ENCODE measurements around the gene ITGA5. TPM values are rescaled to one million over a fixed set of nuclear protein-coding genes. Genes with fewer than 3 reads are reported as not detected.

Gene ITGA5
- total RNA-seq, 1 donor = 239 TPM

GRCh38 chr12:54349036-54349435, 70.0 kb downstream of the ITGA5 start:
- DNase-seq (ENCODE audit: low read depth) = no peak
- no peak overlapping the region for H3K4me3 ChIP-seq (ENCODE audit: low read depth, low read length)
- TF ChIP-seq, protein P1, sequence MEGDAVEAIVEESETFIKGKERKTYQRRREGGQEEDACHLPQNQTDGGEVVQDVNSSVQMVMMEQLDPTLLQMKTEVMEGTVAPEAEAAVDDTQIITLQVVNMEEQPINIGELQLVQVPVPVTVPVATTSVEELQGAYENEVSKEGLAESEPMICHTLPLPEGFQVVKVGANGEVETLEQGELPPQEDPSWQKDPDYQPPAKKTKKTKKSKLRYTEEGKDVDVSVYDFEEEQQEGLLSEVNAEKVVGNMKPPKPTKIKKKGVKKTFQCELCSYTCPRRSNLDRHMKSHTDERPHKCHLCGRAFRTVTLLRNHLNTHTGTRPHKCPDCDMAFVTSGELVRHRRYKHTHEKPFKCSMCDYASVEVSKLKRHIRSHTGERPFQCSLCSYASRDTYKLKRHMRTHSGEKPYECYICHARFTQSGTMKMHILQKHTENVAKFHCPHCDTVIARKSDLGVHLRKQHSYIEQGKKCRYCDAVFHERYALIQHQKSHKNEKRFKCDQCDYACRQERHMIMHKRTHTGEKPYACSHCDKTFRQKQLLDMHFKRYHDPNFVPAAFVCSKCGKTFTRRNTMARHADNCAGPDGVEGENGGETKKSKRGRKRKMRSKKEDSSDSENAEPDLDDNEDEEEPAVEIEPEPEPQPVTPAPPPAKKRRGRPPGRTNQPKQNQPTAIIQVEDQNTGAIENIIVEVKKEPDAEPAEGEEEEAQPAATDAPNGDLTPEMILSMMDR (IDR thresholded peaks at IDR 0.05; ENCODE audit: insufficient read depth, low read length) = no peak

Other genes with a start within 250 kb of the ITGA5 start
- 18.3 and 27.5 TPM in 2 replicates for gene SMUG1, start 230.3 kb downstream of the ITGA5 start, total RNA-seq (ENCODE audit: low replicate concordance)
- 38.3 and 114 TPM in 2 replicates for gene CBX5, start 139.1 kb downstream of the ITGA5 start, total RNA-seq (ENCODE audit: low replicate concordance)
- 435 and 902 TPM in 2 replicates for gene HNRNPA1, start 138.5 kb downstream of the ITGA5 start, total RNA-seq (ENCODE audit: low replicate concordance)
- 1.2 TPM in 1 of 2 replicates, not detected in the other for gene NFE2, start 118.3 kb downstream of the ITGA5 start, total RNA-seq (ENCODE audit: low replicate concordance)
- 59.7 and 139 TPM in 2 replicates for gene COPZ1, start 94.1 kb downstream of the ITGA5 start, total RNA-seq (ENCODE audit: low replicate concordance)
- not detected in 2 replicates for gene GPR84, start 54.8 kb downstream of the ITGA5 start, total RNA-seq (ENCODE audit: low replicate concordance)
- gene ZNF385A, start 34.5 kb downstream of the ITGA5 start, total RNA-seq (ENCODE audit: low replicate concordance) = 0.99 and 1.6 TPM in 2 replicates
- gene GTSF1, start 54.3 kb upstream of the ITGA5 start, total RNA-seq (ENCODE audit: low replicate concordance) = 7.1 TPM in 1 of 2 replicates, not detected in the other
- not detected in 2 replicates for gene NCKAP1L, start 78.5 kb upstream of the ITGA5 start, total RNA-seq (ENCODE audit: low replicate concordance)
- 2.0 TPM in 1 of 2 replicates, not detected in the other for gene PDE1B, start 130.3 kb upstream of the ITGA5 start, total RNA-seq (ENCODE audit: low replicate concordance)
- gene PPP1R1A, start 169.4 kb upstream of the ITGA5 start, total RNA-seq (ENCODE audit: low replicate concordance) = not detected in 2 replicates
- not detected in 2 replicates for gene LACRT, start 215.6 kb upstream of the ITGA5 start, total RNA-seq (ENCODE audit: low replicate concordance)
- gene DCD, start 229.1 kb upstream of the ITGA5 start, total RNA-seq (ENCODE audit: low replicate concordance) = not detected in 2 replicates